Activated CD8-positive, alpha-beta memory T cell treated with anti-CD3 and anti-CD28 coated beads, Interleukin-2, amount 10 ng/mL, durations not matched to agents 7 days and 5 days (primary cell): ENCODE results near the gene RTP5. TPM values are rescaled to one million over a fixed set of nuclear protein-coding genes. Genes with fewer than 3 reads are reported as not detected.

Experiments
- ATAC-seq: fragments of 150-1000 bp; cut with Tn5 transposase; one replicate; pipeline ENCODE4 v1.10.0; 2021; ENCODE audit warnings: moderate library complexity
- CTCF ChIA-PET: fragments of 350-600 bp; sonication (Branson Sonifier 250); formaldehyde crosslinking; loops from one replicate; lab custom pipeline; 2021; ENCODE audit warnings: antibody characterized with exemption; lab: Charles Lee
- DNase-seq: peaks from one replicate; pipeline ENCODE4 v3.0.0-alpha.2; 2020
- H3K27ac Mint-ChIP-seq: one replicate; pipeline ENCODE4 v1.8.0; 2021; ENCODE audit warnings: mild to moderate bottlenecking, mixed read lengths
- H3K27me3 Mint-ChIP-seq: one replicate; pipeline ENCODE4 v1.8.0; 2021; ENCODE audit warnings: mixed read lengths
- H3K36me3 Mint-ChIP-seq: one replicate; pipeline ENCODE4 v1.8.0; 2021; ENCODE audit warnings: mild to moderate bottlenecking, mixed read lengths
- H3K4me1 Mint-ChIP-seq: one replicate; pipeline ENCODE4 v1.8.0; 2021; ENCODE audit warnings: mixed read lengths
- H3K4me3 Mint-ChIP-seq: one replicate; pipeline ENCODE4 v1.8.0; 2021; ENCODE audit warnings: mild to moderate bottlenecking, moderate library complexity, mixed read lengths
- H3K9me3 Mint-ChIP-seq: one replicate; pipeline ENCODE4 v1.8.0; 2022; ENCODE audit warnings: low read depth, mixed read lengths
- total RNA-seq, 2 experiments: library from RNA; stranded (reverse); gene quantifications; one replicate each; pipeline ENCODE4 v1.2.3, GENCODE V29; 2021

RTP5 gene
- total RNA-seq, 2 experiments from 2014 or later = not detected

GRCh38 chr2:241849616-241850543 is 19.6 kb upstream of the RTP5 start:
- H3K36me3 Mint-ChIP-seq = no peaks in the 10 kb centered on the region
- no peaks in the 10 kb centered on the region for H3K9me3 Mint-ChIP-seq
- peak; percentile 39 for DNase-seq
- H3K27ac Mint-ChIP-seq = no peak overlapping the region
- peaks cover 15% of the 10 kb centered on the region for H3K27me3 Mint-ChIP-seq
- CTCF ChIA-PET = no interaction called here
- ATAC-seq = no peak
- H3K4me3 Mint-ChIP-seq = no peak overlapping the region
- peaks cover 13% of the 10 kb centered on the region for H3K4me1 Mint-ChIP-seq

- Mint-ChIP-seq H3K4me1 (peaks cover 6% of the 10 kb centered on the region), H3K36me3 (no peaks in the 10 kb centered on the region), H3K27ac (no peak overlapping the region), H3K27me3 (peaks cover 8% of the 10 kb centered on the region), H3K9me3 (no peaks in the 10 kb centered on the region), H3K4me3 (no peak overlapping the region)
- ATAC-seq = no peak
- CTCF ChIA-PET = no interaction called here
- peak; percentile 30 for DNase-seq
These were observed 18.8 kb upstream of the RTP5 start for GRCh38 chr2:241850544-241851324.

GRCh38 chr2:241851325-241852115 is 18.0 kb upstream of the RTP5 start:
- Mint-ChIP-seq H3K27me3 (peaks cover 2% of the 10 kb centered on the region), H3K9me3 (no peaks in the 10 kb centered on the region), H3K4me1 (no peaks in the 10 kb centered on the region), H3K36me3 (no peaks in the 10 kb centered on the region), H3K4me3 (no peak overlapping the region), H3K27ac (no peak overlapping the region)
- ATAC-seq (no peak), DNase-seq (no peak)
- CTCF ChIA-PET = no interaction called here

- H3K4me3 Mint-ChIP-seq = no peak overlapping the region
- DNase-seq (peak; percentile 33), ATAC-seq (no peak)
- H3K9me3 Mint-ChIP-seq = no peaks in the 10 kb centered on the region
- H3K27me3 Mint-ChIP-seq = no peaks in the 10 kb centered on the region
- H3K4me1 Mint-ChIP-seq = no peaks in the 10 kb centered on the region
- CTCF ChIA-PET = no interaction called here
- no peak overlapping the region for H3K27ac Mint-ChIP-seq
- H3K36me3 Mint-ChIP-seq = no peaks in the 10 kb centered on the region
These were observed 17.2 kb upstream of the RTP5 start for GRCh38 chr2:241852116-241852980.

- ATAC-seq (no peak), DNase-seq (peak; percentile 16)
- Mint-ChIP-seq H3K9me3 (no peaks in the 10 kb centered on the region), H3K36me3 (no peaks in the 10 kb centered on the region), H3K27ac (no peak overlapping the region), H3K27me3 (no peaks in the 10 kb centered on the region), H3K4me1 (no peaks in the 10 kb centered on the region), H3K4me3 (no peak overlapping the region)
- CTCF ChIA-PET = no interaction called here
These were observed 16.4 kb upstream of the RTP5 start for GRCh38 chr2:241852981-241853631.

- H3K9me3 Mint-ChIP-seq = no peaks in the 10 kb centered on the region
- H3K27me3 Mint-ChIP-seq = no peaks in the 10 kb centered on the region
- peaks cover 2% of the 10 kb centered on the region for H3K4me1 Mint-ChIP-seq
- CTCF ChIA-PET = no interaction called here
- ATAC-seq = no peak
- no peak overlapping the region for H3K4me3 Mint-ChIP-seq
- no peaks in the 10 kb centered on the region for H3K36me3 Mint-ChIP-seq
- no peak for DNase-seq
- no peak overlapping the region for H3K27ac Mint-ChIP-seq
These were observed 15.7 kb upstream of the RTP5 start for GRCh38 chr2:241853651-241854341.

- CTCF ChIA-PET = interaction anchor here (0.6 kb wide), 1 partner anchor 119 kb away, joined by 3 read pairs; no protein-coding TSS in a partner anchor
These were observed 14.9 kb upstream of the RTP5 start for GRCh38 chr2:241854342-241855244.

GRCh38 chr2:241855245-241855887 is 14.2 kb upstream of the RTP5 start:
- DNase-seq (no peak), ATAC-seq (no peak)
- H3K9me3 Mint-ChIP-seq = no peaks in the 10 kb centered on the region
- H3K27me3 Mint-ChIP-seq = no peaks in the 10 kb centered on the region
- CTCF ChIA-PET = interaction anchor here (0.6 to 1.0 kb wide), 2 partner anchors 11 to 119 kb away, joined by 3 read pairs; no protein-coding TSS in a partner anchor
- peaks cover 12% of the 10 kb centered on the region for H3K4me1 Mint-ChIP-seq
- no peaks in the 10 kb centered on the region for H3K36me3 Mint-ChIP-seq
- no peak overlapping the region for H3K27ac Mint-ChIP-seq
- no peak overlapping the region for H3K4me3 Mint-ChIP-seq

More at GRCh38 chr2:241854342-241855244, 14.9 kb upstream of the RTP5 start:
- DNase-seq (no peak), ATAC-seq (no peak)
- Mint-ChIP-seq H3K27me3 (no peaks in the 10 kb centered on the region), H3K4me1 (peaks cover 5% of the 10 kb centered on the region), H3K4me3 (no peak overlapping the region), H3K9me3 (no peaks in the 10 kb centered on the region), H3K36me3 (no peaks in the 10 kb centered on the region), H3K27ac (no peak overlapping the region)

GRCh38 chr2:241855888-241856422 is 13.6 kb upstream of the RTP5 start:
- Mint-ChIP-seq H3K4me1 (peaks cover 12% of the 10 kb centered on the region), H3K4me3 (no peak overlapping the region)
- CTCF ChIA-PET = interaction anchor here (1.0 kb wide), 1 partner anchor 11 kb away, joined by 3 read pairs; no protein-coding TSS in a partner anchor

GRCh38 chr2:241857041-241857541 is 12.4 kb upstream of the RTP5 start:
- Mint-ChIP-seq H3K4me1 (peaks cover 20% of the 10 kb centered on the region), H3K27ac (no peak overlapping the region), H3K27me3 (no peaks in the 10 kb centered on the region), H3K4me3 (no peak overlapping the region), H3K36me3 (peaks cover 1% of the 10 kb centered on the region), H3K9me3 (no peaks in the 10 kb centered on the region)
- CTCF ChIA-PET = no interaction called here
- DNase-seq (no peak), ATAC-seq (no peak)

More at GRCh38 chr2:241855888-241856422, 13.6 kb upstream of the RTP5 start:
- Mint-ChIP-seq H3K36me3 (no peaks in the 10 kb centered on the region), H3K27ac (no peak overlapping the region), H3K27me3 (no peaks in the 10 kb centered on the region), H3K9me3 (no peaks in the 10 kb centered on the region)
- ATAC-seq = no peak
- no peak for DNase-seq
